LNCaP clone FGC (cell line): Measurements from ENCODE around the gene SLC5A3.

Experiments
- DNase-seq: peaks from one replicate; pipeline ENCODE4 v3.0.0-alpha.2; 2011; ENCODE audit warnings: low read depth
- H3K4me3 ChIP-seq: 2 replicates; pipeline ENCODE4 v1.5.1; 2011; ENCODE audit warnings: mild to moderate bottlenecking, low read depth, low read length, control low read depth
- TF ChIP-seq, protein P1 (sequence below): IDR thresholded peaks from 2 replicates; pipeline ENCODE4 v1.5.1; 2012; ENCODE audit warnings: mild to moderate bottlenecking; ENCODE audit not compliant: control insufficient read depth, insufficient read depth; ENCODE audit errors: extremely low read depth

The SLC5A3 gene

GRCh38 chr21:34076835-34077234 lies 3.5 kb downstream of the SLC5A3 start:
- DNase-seq, result no peak
- TF ChIP-seq, protein P1, sequence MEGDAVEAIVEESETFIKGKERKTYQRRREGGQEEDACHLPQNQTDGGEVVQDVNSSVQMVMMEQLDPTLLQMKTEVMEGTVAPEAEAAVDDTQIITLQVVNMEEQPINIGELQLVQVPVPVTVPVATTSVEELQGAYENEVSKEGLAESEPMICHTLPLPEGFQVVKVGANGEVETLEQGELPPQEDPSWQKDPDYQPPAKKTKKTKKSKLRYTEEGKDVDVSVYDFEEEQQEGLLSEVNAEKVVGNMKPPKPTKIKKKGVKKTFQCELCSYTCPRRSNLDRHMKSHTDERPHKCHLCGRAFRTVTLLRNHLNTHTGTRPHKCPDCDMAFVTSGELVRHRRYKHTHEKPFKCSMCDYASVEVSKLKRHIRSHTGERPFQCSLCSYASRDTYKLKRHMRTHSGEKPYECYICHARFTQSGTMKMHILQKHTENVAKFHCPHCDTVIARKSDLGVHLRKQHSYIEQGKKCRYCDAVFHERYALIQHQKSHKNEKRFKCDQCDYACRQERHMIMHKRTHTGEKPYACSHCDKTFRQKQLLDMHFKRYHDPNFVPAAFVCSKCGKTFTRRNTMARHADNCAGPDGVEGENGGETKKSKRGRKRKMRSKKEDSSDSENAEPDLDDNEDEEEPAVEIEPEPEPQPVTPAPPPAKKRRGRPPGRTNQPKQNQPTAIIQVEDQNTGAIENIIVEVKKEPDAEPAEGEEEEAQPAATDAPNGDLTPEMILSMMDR, result no peak
- H3K4me3 ChIP-seq, result no peak overlapping the region

DNA sequence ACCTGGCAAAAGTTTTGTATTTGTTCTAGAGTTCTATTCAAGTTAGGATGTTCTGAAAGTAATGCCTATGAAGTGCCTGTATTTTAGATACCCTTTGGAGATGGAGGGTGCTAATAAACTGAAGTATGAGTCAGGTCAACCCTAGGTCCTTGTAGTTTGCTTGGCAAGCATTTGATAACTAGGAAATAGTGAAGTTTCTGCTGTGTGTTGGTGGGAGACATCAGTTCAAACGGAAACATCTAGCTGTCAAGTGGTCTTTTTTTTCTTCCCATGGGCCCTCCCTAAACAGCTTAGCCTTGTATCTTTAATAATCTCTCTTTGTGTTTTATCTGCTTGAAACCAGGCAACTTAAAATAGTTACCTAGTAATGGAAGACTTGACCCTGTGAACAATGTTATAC lies 4.5 kb downstream of the SLC5A3 start:
- no peak for DNase-seq
- H3K4me3 ChIP-seq, result no peak overlapping the region
- TF ChIP-seq, protein P1, result no peak

DNA sequence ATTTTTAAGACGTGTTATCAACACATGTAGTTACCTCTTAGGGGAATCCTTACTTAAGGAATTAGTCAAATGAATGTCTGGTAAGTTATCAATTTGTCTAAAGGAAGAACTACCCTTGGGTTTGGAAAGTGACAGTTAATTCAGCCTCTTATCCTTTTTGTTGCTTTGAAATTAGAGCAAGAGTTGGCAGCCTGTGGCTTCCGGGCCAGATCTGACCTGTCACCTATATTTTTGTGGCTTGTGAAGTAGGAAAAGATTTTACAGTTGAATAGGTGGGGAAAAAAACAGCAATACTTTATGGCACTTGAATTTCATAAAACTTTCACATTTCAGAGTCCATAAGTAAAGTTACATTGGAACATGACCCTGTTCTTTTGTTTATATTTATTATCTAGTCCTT lies 5.5 kb downstream of the SLC5A3 start:
- TF ChIP-seq, protein P1, result no peak
- DNase-seq, result no peak
- H3K4me3 ChIP-seq, result no peak overlapping the region

DNA sequence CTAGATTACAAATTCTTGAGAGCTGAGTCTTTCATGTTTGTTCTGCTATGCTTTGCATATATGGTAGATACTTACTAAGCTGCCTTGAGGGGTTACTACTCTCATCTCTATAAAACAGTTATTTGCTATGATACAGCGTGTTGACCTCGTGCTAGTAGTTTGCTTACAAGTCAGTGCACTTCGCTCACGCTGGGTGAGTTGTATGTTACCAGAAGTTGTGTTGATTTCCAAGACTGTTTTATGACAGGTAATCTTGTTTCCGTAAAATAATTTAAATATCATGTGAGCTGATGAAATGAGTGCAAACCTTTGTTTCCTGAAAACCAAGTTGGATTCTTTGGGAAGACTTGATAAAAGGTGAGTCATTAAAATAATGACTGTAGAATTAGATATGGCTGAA lies 7.3 kb downstream of the SLC5A3 start:
- TF ChIP-seq, protein P1, result no peak
- DNase-seq, result no peak
- no peak overlapping the region for H3K4me3 ChIP-seq

GRCh38 chr21:34082769-34083168 lies 9.4 kb downstream of the SLC5A3 start:
- H3K4me3 ChIP-seq, result peak overlapping the region; percentile 13; the same call in 1 of the 2 replicates
- peak; percentile 55 for DNase-seq
- TF ChIP-seq, protein P1, result no peak

DNA sequence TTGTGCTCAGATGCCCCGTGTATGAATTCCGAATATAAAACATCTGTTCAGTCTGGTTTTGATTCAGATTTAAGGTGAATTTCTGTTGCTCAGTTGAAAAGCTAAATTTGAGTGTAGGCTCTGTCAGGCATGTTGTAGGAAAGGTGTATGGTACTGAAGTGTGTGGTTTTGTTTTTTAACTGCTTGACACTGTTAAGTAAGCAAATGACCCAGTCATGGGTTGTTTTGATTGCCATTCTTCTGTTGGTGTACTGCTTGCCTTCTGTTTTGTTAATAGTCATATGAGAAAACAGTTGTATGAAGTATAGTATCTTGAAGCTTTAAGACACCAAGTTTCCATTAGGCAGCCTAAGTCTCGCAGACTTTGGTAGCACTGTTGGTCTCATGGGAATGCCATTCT lies 10.0 kb downstream of the SLC5A3 start:
- no peak for DNase-seq
- TF ChIP-seq, protein P1, result no peak
- no peak overlapping the region for H3K4me3 ChIP-seq

- no peak overlapping the region for H3K4me3 ChIP-seq
- DNase-seq, result no peak
- TF ChIP-seq, protein P1, result no peak
These were observed 11.8 kb downstream of the SLC5A3 start for GRCh38 chr21:34085129-34085528.
